GM12873 (cell line): ENCODE data around the gene NCAM1.

Experiments used
- CTCF ChIP-seq: IDR thresholded peaks from 2 replicates; pipeline ENCODE4 v1.5.1; 2012; ENCODE audit warnings: low read depth, mild to moderate bottlenecking, moderate library complexity, low read length, control low read depth; ENCODE audit not compliant: insufficient read depth; ENCODE audit errors: missing control alignments

The NCAM1 gene

GRCh38 chr11:113273720-113274119 lies 312.5 kb downstream of the NCAM1 start:
- no peak for TF ChIP-seq CTCF

GRCh38 chr11:113274713-113275582 lies 313.7 kb downstream of the NCAM1 start:
- TF ChIP-seq CTCF = no peak

- TF ChIP-seq CTCF = no peak
Measured at GRCh38 chr11:113275602-113276001, 314.4 kb downstream of the NCAM1 start.

DNA sequence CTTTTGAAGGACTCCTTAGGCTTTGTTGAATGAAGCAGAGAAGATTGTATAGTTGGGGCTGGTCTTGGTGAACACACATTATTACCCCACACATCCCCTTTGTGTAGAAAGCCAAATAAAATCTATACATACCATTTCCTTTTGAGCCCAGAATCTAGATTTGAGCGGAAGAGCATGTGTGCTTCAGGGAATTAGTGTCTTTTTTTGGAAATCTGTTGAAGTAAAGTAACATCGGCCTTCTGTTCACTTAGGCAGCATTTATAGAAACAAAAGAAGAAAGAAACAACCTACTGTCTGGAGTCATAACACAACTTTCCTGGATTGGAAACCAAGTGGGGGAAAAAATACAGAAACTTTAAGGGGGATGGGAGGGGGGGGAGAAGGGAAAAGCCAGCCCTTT lies 315.2 kb downstream of the NCAM1 start:
- no peak for TF ChIP-seq CTCF

GRCh38 chr11:113277907-113278306 lies 316.7 kb downstream of the NCAM1 start:
- no peak for TF ChIP-seq CTCF

GRCh38 chr11:113278481-113278880 lies 317.3 kb downstream of the NCAM1 start:
- TF ChIP-seq CTCF = no peak

GRCh38 chr11:113278925-113279324 lies 317.7 kb downstream of the NCAM1 start:
- no peak for TF ChIP-seq CTCF
